ENCODE results near the gene CDC27.
A peak's percentile ranks its signal among the peaks of the same experiment; 100 is the strongest.

Gene CDC27

DNA sequence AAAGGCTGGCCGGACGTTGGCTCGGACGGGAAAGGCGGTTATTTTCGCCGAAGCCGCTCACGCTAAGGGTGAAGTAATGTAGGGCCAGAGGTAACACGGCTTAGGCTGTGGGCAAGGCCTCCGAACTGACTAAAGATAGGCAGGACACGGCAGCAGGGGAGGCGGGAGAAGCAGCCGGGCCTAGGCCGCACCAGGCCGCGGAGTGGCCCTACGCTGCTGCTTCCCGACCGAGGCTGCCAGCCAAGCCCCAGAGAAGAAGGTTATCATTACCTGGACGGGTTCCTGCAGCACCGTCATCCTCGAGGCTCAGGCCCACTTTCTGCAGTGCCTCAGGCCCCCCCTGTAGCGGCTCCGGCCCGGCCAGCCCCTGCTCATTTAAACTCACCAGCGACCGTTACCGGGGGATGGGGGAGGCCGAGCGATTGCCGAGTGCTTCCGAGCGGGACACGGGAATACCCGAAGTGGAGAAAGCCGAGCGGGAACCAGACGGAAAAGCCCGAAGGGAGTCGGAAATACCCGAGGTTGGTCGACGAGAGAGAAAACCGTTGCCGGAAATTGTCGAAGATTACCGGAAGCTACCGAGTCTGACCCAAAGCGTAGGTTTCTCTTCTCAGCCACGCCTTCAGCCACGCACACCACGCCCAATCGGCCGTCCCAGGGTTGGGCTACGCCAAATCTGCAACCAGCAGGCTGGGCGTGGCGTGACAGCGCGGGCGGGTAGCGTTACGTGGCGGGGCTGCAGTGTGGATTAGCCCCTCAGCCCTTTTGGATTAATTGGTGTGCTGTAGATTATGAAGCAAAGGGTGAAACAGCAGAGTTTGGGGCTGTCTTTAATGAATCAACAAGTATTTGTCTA, at the start of gene CDC27:
CDC27 (minus strand) TSS at position 420 of the 856 bp plus-strand sequence; CDS start at position 297, 123 bp downstream.
- H3K4me1 ChIP-seq (ENCODE audit: control insufficient read depth in 1 of 2, insufficient read depth in 1 of 2, low read depth in 1 of 2, low read length in 1 of 2), result peaks cover 18 to 25% of the 10 kb centered on the region in 2 experiments
- H3K27ac ChIP-seq, result peak within 1 kb of the TSS; percentile 90
- TF ChIP-seq CTCF (IDR thresholded peaks at IDR 0.05), result peak; percentile 74
- peak within 1 kb of the TSS; percentile 73 to 92 for H3K4me3 ChIP-seq (ENCODE audit: low read depth in 1 of 2, low read length in 1 of 2)
- H3K36me3 ChIP-seq, result no peaks in the 10 kb centered on the region
- no peaks in the 10 kb centered on the region for H3K27me3 ChIP-seq
- no peaks in the 10 kb centered on the region for H3K9me3 ChIP-seq

GRCh38 chr17:47238321-47239010, 49.4 kb upstream of the CDC27 start:
- TF ChIP-seq CTCF (IDR thresholded peaks at IDR 0.05), result no peak
- Histone ChIP-seq H3K4me3 (ENCODE audit: low read depth in 1 of 2, low read length in 1 of 2) (no peak overlapping the region), H3K4me1 (ENCODE audit: control insufficient read depth in 1 of 2, insufficient read depth in 1 of 2, low read depth in 1 of 2, low read length in 1 of 2) (peaks cover 0 to 3% of the 10 kb centered on the region in 2 experiments), H3K27ac (no peak overlapping the region), H3K9me3 (no peaks in the 10 kb centered on the region), H3K36me3 (no peaks in the 10 kb centered on the region), H3K27me3 (no peaks in the 10 kb centered on the region)

GRCh38 chr17:47237841-47238240, 48.7 kb upstream of the CDC27 start:
- no peak for TF ChIP-seq CTCF (IDR thresholded peaks at IDR 0.05)
- no peak overlapping the region for H3K4me3 ChIP-seq (ENCODE audit: low read depth in 1 of 2, low read length in 1 of 2)
- H3K27ac ChIP-seq, result no peak overlapping the region
- H3K36me3 ChIP-seq, result no peaks in the 10 kb centered on the region
- H3K27me3 ChIP-seq, result no peaks in the 10 kb centered on the region
- no peaks in the 10 kb centered on the region for H3K9me3 ChIP-seq
- H3K4me1 ChIP-seq (ENCODE audit: control insufficient read depth in 1 of 2, insufficient read depth in 1 of 2, low read depth in 1 of 2, low read length in 1 of 2), result peaks cover 0 to 3% of the 10 kb centered on the region in 2 experiments

- Histone ChIP-seq H3K27ac (no peak overlapping the region), H3K27me3 (no peaks in the 10 kb centered on the region), H3K4me1 (ENCODE audit: control insufficient read depth in 1 of 2, insufficient read depth in 1 of 2, low read depth in 1 of 2, low read length in 1 of 2) (peaks cover 0 to 3% of the 10 kb centered on the region in 2 experiments), H3K9me3 (no peaks in the 10 kb centered on the region), H3K4me3 (ENCODE audit: low read depth in 1 of 2, low read length in 1 of 2) (no peak overlapping the region), H3K36me3 (no peaks in the 10 kb centered on the region)
- TF ChIP-seq CTCF (IDR thresholded peaks at IDR 0.05), result no peak
These were observed 46.8 kb upstream of the CDC27 start for GRCh38 chr17:47235923-47236322.

- Histone ChIP-seq H3K4me3 (ENCODE audit: low read depth in 1 of 2, low read length in 1 of 2) (no peak overlapping the region), H3K27ac (no peak overlapping the region), H3K4me1 (ENCODE audit: control insufficient read depth in 1 of 2, insufficient read depth in 1 of 2, low read depth in 1 of 2, low read length in 1 of 2) (peaks cover 0 to 3% of the 10 kb centered on the region in 2 experiments), H3K9me3 (no peaks in the 10 kb centered on the region), H3K36me3 (no peaks in the 10 kb centered on the region), H3K27me3 (peaks cover 4% of the 10 kb centered on the region)
- TF ChIP-seq CTCF (IDR thresholded peaks at IDR 0.05), result no peak
These were observed 46.4 kb upstream of the CDC27 start for GRCh38 chr17:47235506-47235905.

Data from neutrophil (primary cell).